Fibroblast of the conjunctiva (primary cell): ENCODE results near the gene VTI1A.
A peak's percentile ranks its signal among the peaks of the same experiment; 100 is the strongest.

Source experiments
- DNase-seq: peaks from one replicate; pipeline ENCODE4 v3.0.0-alpha.2; 2010; ENCODE audit warnings: low read depth

VTI1A gene

GRCh38 chr10:112679392-112679791 lies 232.4 kb downstream of the VTI1A start:
- no peak for DNase-seq

- no peak for DNase-seq
Measured at GRCh38 chr10:112680586-112680985, 233.6 kb downstream of the VTI1A start.

- DNase-seq, result peak; percentile 76
Measured at GRCh38 chr10:112687647-112688046, 240.6 kb downstream of the VTI1A start.

DNA sequence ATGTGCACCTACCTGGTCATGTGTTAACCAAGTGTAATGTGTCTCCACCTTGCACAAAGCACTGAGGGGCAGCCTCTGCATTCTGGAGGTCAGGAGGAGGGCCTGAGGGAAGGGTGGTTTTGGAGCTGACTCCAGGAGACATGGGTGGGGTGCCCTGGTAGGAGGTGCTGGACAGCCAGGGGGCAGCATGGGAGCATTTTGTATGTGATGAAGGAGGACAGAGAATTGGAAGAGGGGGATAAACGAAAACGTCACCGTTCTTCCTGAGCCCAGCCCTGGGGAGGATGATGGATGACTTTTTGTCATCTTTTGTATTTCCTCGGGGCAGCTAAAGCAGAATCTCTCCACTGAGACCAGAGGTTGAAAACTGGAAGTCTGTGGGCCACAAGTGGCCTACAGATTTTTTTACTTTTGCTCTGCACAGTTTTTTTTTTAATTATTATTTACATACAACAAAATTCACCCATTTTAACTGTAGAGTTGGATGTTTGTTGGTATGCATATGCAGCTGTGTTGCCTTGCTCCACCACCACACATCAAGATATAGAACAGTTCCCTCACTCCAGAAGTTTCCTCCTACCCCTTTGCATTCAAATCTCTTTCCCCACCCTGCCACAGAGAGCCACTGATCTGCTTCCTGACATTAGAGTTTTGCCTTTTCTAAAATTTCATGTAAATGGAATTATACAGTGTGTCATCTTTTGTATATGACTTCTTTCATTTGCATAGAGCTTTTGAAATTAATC lies 242.5 kb downstream of the VTI1A start:
- no peak for DNase-seq

DNA sequence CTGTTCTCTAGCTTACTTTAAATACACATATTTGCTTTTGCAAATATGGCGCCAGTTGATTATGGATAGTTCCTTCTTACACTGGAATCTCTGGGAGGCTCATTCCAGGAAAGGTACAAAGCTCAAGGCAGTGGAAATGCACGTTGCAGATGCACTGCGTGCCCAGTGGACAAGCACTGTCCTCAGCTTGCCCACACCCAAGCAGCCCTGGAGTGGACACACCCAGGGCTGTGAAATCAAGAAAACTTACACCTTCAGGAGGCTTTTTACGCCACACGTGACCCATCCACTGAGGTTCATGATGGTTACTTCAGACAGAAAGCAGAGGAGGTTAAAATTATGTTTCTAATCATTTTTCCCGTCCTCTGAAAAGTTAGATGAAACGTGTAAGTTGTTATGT lies 248.5 kb downstream of the VTI1A start:
- no peak for DNase-seq

DNA sequence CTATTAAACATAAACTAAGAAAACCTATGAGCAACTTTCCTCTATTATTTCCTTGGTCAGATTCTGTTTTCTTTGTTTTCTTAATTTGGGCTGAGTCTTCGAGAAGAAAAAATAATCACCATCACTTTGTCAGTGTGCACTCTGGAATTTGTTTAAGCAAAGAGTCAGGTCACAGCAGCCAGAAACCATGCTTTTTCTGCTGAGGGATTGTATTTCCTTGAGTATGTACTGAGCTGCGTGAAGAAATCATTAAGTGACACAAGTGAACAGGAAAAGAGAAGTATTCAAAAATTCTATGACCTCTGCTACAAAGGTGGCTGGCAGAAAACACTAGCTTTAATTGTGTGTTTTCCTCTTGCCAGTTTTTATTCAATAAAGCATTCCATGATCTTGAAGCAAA lies 249.6 kb downstream of the VTI1A start:
- no peak for DNase-seq

GRCh38 chr10:112698133-112698817 lies 251.3 kb downstream of the VTI1A start:
- no peak for DNase-seq

DNA sequence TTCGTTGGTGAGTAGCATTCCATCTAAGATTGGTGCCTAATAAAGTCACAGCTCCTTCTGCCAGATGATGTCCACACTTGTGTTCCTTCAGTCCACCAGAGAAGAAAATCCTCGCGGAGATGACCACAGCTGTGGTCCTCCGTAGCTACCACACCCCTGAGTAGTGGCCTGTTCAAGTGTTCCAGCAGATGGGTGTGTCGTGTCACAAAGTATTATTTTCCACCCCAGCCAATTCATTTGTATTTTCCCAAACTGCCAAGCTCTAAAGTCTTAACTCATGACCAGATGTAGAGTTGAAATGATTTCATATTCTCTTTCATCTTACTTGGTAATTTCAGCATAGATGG lies 251.8 kb downstream of the VTI1A start:
- no peak for DNase-seq

GRCh38 chr10:112700215-112700671 lies 253.2 kb downstream of the VTI1A start:
- DNase-seq, result no peak

GRCh38 chr10:112701211-112701877 lies 254.3 kb downstream of the VTI1A start:
- DNase-seq, result no peak

DNA sequence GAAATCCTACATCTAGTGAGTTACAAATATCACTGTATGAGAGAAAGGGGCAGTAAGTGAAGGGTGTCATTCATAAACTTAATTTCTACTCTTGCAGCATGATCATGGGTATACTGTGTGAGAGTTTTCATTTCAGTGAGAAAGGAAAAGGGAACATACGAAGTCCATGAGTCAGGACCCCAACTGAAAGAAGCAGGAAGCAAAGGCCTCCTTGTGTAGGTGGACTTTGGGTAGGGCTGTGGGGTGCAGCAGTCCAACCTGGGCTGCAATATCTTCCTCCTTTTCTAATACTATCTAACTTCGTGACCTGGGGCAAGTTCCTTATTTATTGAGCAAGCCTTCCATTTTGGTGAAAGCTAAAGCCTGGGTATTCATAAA lies 254.9 kb downstream of the VTI1A start:
- no peak for DNase-seq

- no peak for DNase-seq
Measured at GRCh38 chr10:112706577-112706976, 259.6 kb downstream of the VTI1A start.

- no peak for DNase-seq
Measured at GRCh38 chr10:112708461-112708860, 261.4 kb downstream of the VTI1A start.

DNA sequence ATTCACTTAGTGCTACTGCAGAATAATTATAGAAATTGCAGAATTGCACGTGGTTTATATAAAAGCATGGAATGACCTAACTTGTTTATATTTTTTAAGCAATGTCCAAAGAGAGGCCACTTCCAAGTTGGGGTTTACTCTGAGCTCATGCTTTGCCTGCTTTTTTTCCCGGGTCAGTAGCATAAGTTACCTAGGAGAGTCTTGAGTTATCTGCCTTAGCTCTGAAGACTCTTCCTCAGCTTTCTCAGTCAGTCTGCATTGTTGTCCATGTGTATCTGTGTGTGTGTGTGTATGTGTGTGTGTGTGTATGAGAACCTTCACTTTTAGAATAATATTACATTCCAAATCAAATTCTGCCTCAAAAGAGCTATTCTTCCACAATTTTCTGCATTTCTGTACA lies 263.5 kb downstream of the VTI1A start:
- DNase-seq, result no peak

DNA sequence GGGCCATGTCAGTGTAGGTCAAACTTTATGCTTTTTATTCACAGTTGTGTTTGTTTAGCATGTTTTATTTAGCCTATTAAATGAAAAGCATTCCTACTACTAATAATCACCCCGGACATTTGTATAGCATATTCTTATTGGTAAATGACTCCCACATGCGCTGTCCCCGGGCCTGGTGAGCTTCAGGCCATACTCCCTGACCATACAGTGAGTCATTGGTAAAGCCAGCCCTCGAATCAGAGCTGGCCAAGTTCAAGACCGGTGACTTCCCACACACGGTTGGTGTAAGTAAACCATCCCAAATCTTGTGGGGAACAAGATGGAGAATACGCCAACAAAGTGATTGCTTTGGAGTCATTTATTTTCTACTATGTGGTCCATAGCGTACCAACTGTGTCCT lies 264.4 kb downstream of the VTI1A start:
- no peak for DNase-seq

- DNase-seq, result no peak
Measured at GRCh38 chr10:112712536-112712935, 265.5 kb downstream of the VTI1A start.

- DNase-seq, result no peak
Measured at GRCh38 chr10:112713411-112713810, 266.4 kb downstream of the VTI1A start.

DNA sequence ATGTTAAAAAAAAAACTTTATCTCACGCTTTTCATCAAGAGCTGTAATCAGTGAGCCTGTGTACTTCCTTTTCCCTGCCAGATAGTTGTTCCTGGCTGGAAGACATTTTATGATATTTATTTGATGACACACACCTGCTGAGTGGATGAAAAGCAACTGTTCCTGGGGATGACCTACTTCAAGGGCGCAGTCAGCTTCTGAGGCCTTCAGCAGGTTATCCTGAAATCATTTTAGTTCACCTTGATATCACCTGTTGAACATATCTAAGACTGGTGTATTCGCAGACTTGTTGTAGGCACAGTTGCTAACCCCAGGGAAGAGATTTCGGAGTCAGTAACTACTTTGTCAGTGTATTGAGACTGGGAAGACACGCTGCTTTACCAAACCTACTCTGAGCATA lies 268.6 kb downstream of the VTI1A start:
- DNase-seq, result no peak

DNA sequence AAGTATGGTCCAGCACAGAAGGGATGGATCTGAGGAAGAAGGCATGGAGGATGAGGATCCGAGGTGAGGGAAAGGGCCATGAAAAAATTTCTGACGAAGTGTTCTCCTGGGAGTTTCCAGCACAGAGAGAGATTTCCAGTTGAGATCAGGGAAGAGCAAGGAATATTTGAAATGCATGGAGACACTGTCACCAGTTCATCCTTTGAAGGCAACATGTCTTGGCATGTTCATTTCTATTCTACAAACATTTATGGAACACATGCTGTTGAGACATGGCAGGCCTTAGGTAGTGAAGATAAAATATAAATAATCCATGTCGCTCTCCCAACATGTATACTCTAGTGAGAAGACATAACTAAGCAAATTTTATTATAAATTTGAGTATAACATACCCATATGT lies 269.1 kb downstream of the VTI1A start:
- no peak for DNase-seq

DNA sequence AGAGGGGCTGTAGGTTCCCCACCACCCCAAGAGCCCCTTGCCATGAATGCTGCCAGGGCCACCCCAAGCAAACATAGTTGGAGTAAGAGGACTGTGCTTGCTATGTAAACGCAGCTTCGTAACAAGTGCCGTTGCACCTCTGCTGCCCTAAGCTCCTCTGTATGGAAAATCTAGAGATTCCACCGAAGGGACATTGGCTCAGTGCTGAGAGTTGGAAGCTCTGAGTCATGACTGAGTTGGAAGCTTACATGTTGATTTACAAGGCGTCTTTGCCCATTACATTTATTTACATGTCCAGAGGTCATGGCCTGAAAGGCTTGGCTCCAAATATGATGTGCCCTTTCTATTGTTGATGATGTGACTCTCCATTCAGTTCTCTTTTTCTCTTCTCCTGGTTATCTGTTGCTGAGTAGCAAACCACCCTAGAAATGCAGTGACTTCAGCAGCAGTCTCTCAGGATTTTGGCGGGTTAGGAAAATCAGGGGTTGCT lies 270.0 kb downstream of the VTI1A start:
- DNase-seq, result peak; percentile 74

GRCh38 chr10:112720178-112720577 lies 273.2 kb downstream of the VTI1A start:
- no peak for DNase-seq

GRCh38 chr10:112721080-112721698 lies 274.2 kb downstream of the VTI1A start:
- no peak for DNase-seq

DNA sequence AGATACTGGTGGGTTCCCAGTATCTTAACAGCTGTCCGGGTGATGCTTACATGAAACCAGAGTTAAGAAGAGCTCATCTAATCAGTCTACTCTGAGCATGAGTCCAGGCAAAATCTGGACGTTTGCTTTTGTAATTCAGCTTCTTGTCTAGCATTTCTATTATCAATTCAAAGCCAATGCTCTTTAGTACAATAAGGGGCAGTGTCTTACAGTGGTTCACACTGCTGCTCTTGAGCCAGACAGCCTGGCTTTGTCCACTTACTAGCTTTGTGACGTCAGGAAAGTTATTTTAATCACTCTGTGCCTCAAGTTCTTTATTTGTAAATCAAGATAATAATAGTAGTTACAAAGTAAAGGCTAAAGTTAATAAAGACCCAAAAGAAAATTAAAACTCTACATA lies 275.7 kb downstream of the VTI1A start:
- DNase-seq, result no peak
